Uterus (tissue), 4 donors: ENCODE measurements around the gene OR6B3. TPM values are rescaled to one million over a fixed set of nuclear protein-coding genes. Genes with fewer than 3 reads are reported as not detected.

Experiments
- DNase-seq, 2 donors: peaks; one replicate each; pipeline ENCODE4 v3.0.0-alpha.2; 2019 to 2020
- H3K27ac ChIP-seq, 2 donors: fragments of 200-600 bp; sonication (generic); 1 replicate in 1 of 2; 2 replicates in 1 of 2; pipeline ENCODE4 v1.5.1; 2016 to 2018
- H3K27me3 ChIP-seq, 2 donors: fragments of 200-600 bp; sonication (generic); one replicate each; pipeline ENCODE4 v1.5.1; 2018 to 2019; ENCODE audit warnings: control low read depth in 1 of 2
- H3K36me3 ChIP-seq, 2 donors: fragments of 200-600 bp; sonication (generic); one replicate each; pipeline ENCODE4 v1.5.1; 2019; ENCODE audit warnings: control low read depth in 1 of 2
- H3K4me1 ChIP-seq, 2 donors: fragments of 200-600 bp; sonication (generic); one replicate each; pipeline ENCODE4 v1.5.1; 2018 to 2019; ENCODE audit warnings: control low read depth in 1 of 2
- H3K4me3 ChIP-seq, 2 donors: fragments of 200-600 bp; sonication (generic); 1 replicate in 1 of 2; 2 replicates in 1 of 2; pipeline ENCODE4 v1.5.1; 2018 to 2019; ENCODE audit warnings: mild to moderate bottlenecking in 1 of 2
- H3K9me3 ChIP-seq, 2 donors: fragments of 200-600 bp; sonication (generic); one replicate each; pipeline ENCODE4 v1.5.1; 2019; ENCODE audit warnings: control low read depth in 1 of 2
- POLR2A ChIP-seq, 2 donors: fragments of 450-650 bp; IDR thresholded peaks; one replicate each; pipeline ENCODE4 v1.6.1; 2016; ENCODE audit warnings: antibody characterized with exemption in 2 of 2, mild to moderate bottlenecking in 1 of 2, moderate library complexity in 1 of 2
- intact Hi-C: fragments of 100-400 bp; cut with DNase I; formaldehyde crosslinking; loops from one replicate; pipeline ENCODE4 v1.15.1; 2023; ENCODE audit warnings: low total_unique reads
- total RNA-seq, 4 donors: library from RNA; depleted of rRNA in 3 of 4; stranded (reverse); fragments of >200 nt in 3 of 4; gene quantifications; one replicate each; pipeline versions ENCODE4 v1.1.0 to v1.2.4, GENCODE V29; 2014 to 2023
- TF ChIP-seq, protein P1 (sequence below), 4 experiments: fragments of 200-600 bp in 2 of 4; fragments of 450-650 bp in 2 of 4; sonication (generic) in 2 of 4; IDR thresholded peaks; one replicate each; pipeline ENCODE4 v1.5.1; 2016 to 2019; ENCODE audit warnings: antibody characterized with exemption in 4 of 4, mild to moderate bottlenecking in 2 of 4, moderate library complexity in 1 of 4
- donor health status: DM: yes; HTN: yes; CAD: no.

OR6B3 gene
- total RNA-seq, 4 donors from 2014 or later, result not detected

DNA sequence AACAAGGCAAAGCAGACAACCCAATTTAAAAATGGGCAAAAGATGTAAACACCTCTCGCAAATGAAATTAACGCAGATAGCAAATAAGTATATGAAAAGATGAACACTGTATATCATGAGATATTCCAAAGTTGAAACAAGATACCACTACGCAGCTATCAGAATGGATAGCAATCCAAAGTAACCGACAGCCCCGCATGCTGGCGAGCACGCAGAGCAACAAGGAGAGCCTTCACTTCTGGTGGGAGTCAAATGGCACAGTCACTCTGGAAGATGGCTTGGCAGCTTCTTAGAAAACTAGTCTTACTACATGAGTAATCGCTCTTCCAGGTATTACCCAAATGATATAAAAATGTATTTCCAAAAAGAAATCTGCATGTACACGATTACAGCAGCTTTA is 29.5 kb downstream of the OR6B3 start:
- Histone ChIP-seq H3K27ac (no peak overlapping the region), H3K4me1 (peaks cover 0 to 10% of the 10 kb centered on the region in 2 donors), H3K9me3 (no peaks in the 10 kb centered on the region), H3K36me3 (no peaks in the 10 kb centered on the region), H3K27me3 (no peaks in the 10 kb centered on the region), H3K4me3 (no peak overlapping the region)
- intact Hi-C loops, result no loop called here
- DNase-seq, result no peak
- TF ChIP-seq, protein P1, sequence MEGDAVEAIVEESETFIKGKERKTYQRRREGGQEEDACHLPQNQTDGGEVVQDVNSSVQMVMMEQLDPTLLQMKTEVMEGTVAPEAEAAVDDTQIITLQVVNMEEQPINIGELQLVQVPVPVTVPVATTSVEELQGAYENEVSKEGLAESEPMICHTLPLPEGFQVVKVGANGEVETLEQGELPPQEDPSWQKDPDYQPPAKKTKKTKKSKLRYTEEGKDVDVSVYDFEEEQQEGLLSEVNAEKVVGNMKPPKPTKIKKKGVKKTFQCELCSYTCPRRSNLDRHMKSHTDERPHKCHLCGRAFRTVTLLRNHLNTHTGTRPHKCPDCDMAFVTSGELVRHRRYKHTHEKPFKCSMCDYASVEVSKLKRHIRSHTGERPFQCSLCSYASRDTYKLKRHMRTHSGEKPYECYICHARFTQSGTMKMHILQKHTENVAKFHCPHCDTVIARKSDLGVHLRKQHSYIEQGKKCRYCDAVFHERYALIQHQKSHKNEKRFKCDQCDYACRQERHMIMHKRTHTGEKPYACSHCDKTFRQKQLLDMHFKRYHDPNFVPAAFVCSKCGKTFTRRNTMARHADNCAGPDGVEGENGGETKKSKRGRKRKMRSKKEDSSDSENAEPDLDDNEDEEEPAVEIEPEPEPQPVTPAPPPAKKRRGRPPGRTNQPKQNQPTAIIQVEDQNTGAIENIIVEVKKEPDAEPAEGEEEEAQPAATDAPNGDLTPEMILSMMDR (IDR thresholded peaks at IDR 0.05), result no peak
- no peak for TF ChIP-seq POLR2A (IDR thresholded peaks at IDR 0.05)

DNA sequence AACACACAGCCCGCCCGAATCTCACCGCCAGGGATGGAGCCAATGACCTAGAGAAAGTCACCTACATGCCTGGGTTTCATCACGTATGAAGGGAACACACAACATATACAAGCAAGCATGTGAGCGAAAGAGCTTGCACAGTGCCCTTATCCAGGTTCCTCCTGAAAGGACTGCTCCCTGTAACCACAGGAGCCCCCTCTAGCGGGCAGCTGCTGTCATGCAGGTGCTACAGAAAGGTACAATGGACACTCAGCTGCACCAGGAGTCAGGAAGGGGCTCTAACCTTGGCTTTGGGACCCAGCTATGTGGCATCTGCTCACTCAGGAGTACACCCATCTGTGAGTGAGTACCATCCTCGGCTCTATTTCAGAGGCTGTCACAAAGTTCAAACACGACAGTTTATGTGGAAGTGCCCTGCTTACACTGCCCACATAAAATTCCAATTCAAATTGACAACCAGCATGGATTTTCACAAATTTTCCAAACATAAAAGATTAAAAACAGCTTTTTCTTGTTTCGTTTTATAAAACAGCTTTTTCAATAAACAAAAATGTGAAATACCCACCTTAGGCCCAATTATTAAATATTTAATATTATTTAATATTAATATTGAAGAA is 31.7 kb downstream of the OR6B3 start:
- Histone ChIP-seq H3K27ac (no peak overlapping the region), H3K9me3 (no peaks in the 10 kb centered on the region), H3K4me1 (peaks cover 0 to 10% of the 10 kb centered on the region in 2 donors), H3K4me3 (no peak overlapping the region), H3K36me3 (no peaks in the 10 kb centered on the region), H3K27me3 (no peaks in the 10 kb centered on the region)
- DNase-seq, result peak; percentile 35 to 37
- intact Hi-C loops, result no loop called here
- TF ChIP-seq POLR2A (IDR thresholded peaks at IDR 0.05), result no peak
- TF ChIP-seq, protein P1 (IDR thresholded peaks at IDR 0.05), result peak; percentile 28 to 43 (median 41)

DNA sequence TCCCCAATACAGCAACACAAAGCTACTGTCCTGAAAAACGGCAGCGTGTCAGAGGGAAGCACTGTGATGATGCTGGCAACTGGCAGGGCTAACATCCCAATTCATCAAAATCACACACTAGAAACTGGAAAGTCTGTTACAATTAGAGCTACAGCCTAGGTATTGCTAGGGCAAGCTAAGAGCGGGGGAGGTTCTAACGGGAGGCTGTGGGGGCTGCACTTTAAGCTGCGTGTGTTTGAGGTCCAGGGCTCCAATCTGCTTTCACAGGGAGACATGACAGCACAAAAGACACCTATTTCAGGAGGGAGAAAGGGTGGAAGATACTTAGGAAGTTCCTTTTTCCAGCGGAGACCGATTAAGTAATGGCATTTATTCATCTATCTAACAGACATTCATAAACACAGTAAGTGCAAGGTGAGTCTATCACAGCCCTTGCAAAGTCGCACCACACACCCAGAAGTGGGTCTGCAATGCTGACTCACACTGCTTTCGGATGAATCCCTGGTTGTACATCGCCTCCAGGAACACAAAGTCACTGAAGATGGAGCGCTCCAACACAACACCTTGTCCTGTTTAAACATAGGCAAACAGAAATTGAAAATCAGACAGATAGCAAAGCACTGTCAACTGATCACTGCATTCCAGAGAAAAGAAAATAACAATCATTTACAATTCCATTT is 35.1 kb downstream of the OR6B3 start:
- DNase-seq, result no peak
- no peak overlapping the region for H3K4me3 ChIP-seq
- H3K36me3 ChIP-seq, result no peaks in the 10 kb centered on the region
- no peak overlapping the region for H3K27ac ChIP-seq
- H3K9me3 ChIP-seq, result no peaks in the 10 kb centered on the region
- intact Hi-C loops, result no loop called here
- TF ChIP-seq, protein P1 (IDR thresholded peaks at IDR 0.05), result no peak
- TF ChIP-seq POLR2A (IDR thresholded peaks at IDR 0.05), result no peak
- H3K27me3 ChIP-seq, result no peaks in the 10 kb centered on the region
- no peaks in the 10 kb centered on the region for H3K4me1 ChIP-seq

DNA sequence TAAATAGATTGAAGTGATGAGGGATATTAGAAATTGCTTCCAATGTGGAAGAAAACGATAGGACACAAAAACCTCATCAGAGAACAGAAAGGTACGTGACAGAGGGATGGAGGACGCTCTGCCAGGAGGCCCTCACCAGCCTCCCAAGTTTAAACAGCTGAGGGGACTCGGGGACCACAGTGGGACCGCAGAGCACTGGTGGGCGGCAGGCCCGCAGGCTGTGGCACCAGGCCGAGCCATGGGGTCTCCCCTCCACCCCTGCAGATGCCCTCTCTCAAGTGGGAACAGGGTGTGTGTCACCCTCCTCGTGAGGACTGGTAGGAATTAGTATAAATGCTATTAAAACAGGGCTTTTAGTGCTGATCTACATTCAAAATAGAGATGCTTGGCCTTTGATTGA is 39.0 kb downstream of the OR6B3 start:
- no peaks in the 10 kb centered on the region for H3K27me3 ChIP-seq
- no peak for DNase-seq

DNA sequence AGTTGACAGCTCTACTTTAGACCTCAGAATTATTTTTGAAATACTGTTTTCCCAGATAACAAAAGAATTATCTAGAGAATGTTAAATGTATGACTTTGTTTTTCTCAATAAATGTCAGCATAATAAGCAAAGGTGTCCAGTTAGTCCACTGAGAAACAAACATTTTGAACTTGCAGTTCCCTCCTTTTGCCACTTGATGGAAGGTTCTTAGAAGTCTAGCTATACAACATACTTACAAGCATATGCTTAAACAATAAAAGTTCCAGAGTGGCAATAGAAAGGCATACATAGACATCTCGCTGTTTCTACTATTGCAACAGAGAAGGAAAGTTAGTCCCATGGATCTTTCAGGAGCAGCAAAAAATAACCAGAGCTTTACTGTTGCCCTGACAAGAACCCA is 40.0 kb downstream of the OR6B3 start:
- TF ChIP-seq, protein P1 (IDR thresholded peaks at IDR 0.05), result no peak
- TF ChIP-seq POLR2A (IDR thresholded peaks at IDR 0.05), result no peak
- intact Hi-C loops, result no loop called here

More for the DNA sequence above, 39.0 kb downstream of the OR6B3 start:
- intact Hi-C loops, result no loop called here
- Histone ChIP-seq H3K36me3 (no peaks in the 10 kb centered on the region), H3K4me1 (no peaks in the 10 kb centered on the region), H3K4me3 (no peak overlapping the region), H3K27ac (no peak overlapping the region), H3K9me3 (no peaks in the 10 kb centered on the region)
- TF ChIP-seq POLR2A (IDR thresholded peaks at IDR 0.05), result no peak
- TF ChIP-seq, protein P1 (IDR thresholded peaks at IDR 0.05), result no peak

More for the DNA sequence above, 40.0 kb downstream of the OR6B3 start:
- Histone ChIP-seq H3K36me3 (no peaks in the 10 kb centered on the region), H3K27me3 (no peaks in the 10 kb centered on the region), H3K27ac (no peak overlapping the region), H3K9me3 (no peaks in the 10 kb centered on the region), H3K4me3 (no peak overlapping the region), H3K4me1 (no peaks in the 10 kb centered on the region)
- DNase-seq, result no peak
